Measurements from ENCODE around the gene DNAJC5. TPM values are rescaled to one million over a fixed set of nuclear protein-coding genes. Genes with fewer than 3 reads are reported as not detected.

DNAJC5 gene
- total and polyA plus RNA-seq, 2 experiments from 2014 or later = 7.1 to 33.5 TPM

DNA sequence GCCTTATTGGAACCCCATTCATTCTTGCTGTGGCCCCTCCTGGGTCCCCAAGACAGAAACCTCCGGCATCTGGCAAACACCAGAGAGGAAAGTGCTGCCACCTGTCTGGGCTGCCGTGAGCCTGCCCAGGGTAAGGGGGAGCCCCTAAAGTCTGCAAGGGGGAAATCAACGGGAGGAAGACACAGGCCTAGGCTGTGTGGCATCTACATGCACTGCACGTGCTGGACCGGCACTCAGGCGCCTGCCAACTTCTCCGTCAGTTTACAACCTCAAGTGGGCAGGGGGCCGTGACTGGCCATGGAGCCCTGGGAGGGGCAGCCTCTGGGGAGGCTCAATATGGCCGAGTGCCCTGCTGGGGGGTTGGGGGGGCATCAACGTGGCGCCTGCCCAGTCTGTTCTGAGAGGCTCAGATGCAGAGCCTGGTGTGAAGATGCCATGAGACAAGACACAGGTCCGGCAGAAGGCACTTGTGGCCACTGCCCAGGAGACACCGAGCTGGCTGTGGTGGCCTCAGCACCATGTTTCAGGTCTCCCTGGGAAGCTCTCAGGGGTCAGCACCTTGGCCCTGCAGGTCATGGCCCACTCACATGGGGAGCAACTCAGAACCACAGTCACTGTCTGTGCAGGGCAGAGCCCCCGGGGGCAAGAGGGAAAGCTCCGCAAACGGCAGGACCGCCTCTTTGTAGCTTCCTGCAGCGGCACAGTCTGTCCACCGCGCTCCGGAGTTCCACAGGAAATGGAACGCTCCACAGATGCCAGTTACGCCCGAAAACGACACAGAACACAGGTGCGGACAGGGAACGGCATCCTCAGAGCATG, 52.9 kb downstream of the DNAJC5 start:
- Histone ChIP-seq H3K36me3 (ENCODE audit: insufficient read depth) (no peaks in the 10 kb centered on the region), H2AFZ (no peak overlapping the region), H3K4me1 (ENCODE audit: insufficient read depth) (peaks cover 16% of the 10 kb centered on the region; the same call in 1 of the 2 replicates), H3K79me2 (replicated peaks; ENCODE audit: insufficient read depth) (peaks cover 59% of the 10 kb centered on the region), H3F3A (replicated peaks; ENCODE audit: low read depth) (peaks cover 21% of the 10 kb centered on the region), H3K4me2 (no peak overlapping the region), H4K20me1 (replicated peaks; ENCODE audit: insufficient read depth) (peaks cover 11% of the 10 kb centered on the region), H3K27ac (ENCODE audit: low read depth) (no peak overlapping the region), H3K4me3 (no peak overlapping the region), H3K9me2 (ENCODE audit: insufficient read depth) (no peaks in the 10 kb centered on the region), H3K27me3 (ENCODE audit: insufficient read depth) (no peaks in the 10 kb centered on the region)
- Mint-ChIP-seq H3K9me3 (peaks cover 8% of the 10 kb centered on the region; the same call in 1 of the 3 replicates), H3K36me3 (ENCODE audit: low read depth) (peaks cover 20% of the 10 kb centered on the region), H3K27me3 (ENCODE audit: insufficient read depth, low read depth, poor library complexity) (peaks cover 24% of the 10 kb centered on the region), H3K4me3 (no peak overlapping the region; the same call in 2 of the 3 replicates), H3K4me1 (peaks cover 20% of the 10 kb centered on the region), H3K27ac (0 out of 2 replicates have a peak overlapping the region, but pooled peaks have one; percentile 59)
- no peak for DNase-seq (ENCODE audit: low spot score)
- no peak for ATAC-seq
- no peak for TF ChIP-seq JUNB (IDR thresholded peaks at IDR 0.05; ENCODE audit: unreplicated experiment)
- TF ChIP-seq, protein P1, sequence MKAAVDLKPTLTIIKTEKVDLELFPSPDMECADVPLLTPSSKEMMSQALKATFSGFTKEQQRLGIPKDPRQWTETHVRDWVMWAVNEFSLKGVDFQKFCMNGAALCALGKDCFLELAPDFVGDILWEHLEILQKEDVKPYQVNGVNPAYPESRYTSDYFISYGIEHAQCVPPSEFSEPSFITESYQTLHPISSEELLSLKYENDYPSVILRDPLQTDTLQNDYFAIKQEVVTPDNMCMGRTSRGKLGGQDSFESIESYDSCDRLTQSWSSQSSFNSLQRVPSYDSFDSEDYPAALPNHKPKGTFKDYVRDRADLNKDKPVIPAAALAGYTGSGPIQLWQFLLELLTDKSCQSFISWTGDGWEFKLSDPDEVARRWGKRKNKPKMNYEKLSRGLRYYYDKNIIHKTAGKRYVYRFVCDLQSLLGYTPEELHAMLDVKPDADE (IDR thresholded peaks at IDR 0.05) = no peak
- no peak for TF ChIP-seq ZNF331 (CRISPR knock-in tag; IDR thresholded peaks at IDR 0.05; ENCODE audit: low read depth)
- no peak for TF ChIP-seq STAT1 (IDR thresholded peaks at IDR 0.05; ENCODE audit: unreplicated experiment)
- no peak for TF ChIP-seq EZH2 (IDR thresholded peaks at IDR 0.05; ENCODE audit: low read depth, unreplicated experiment)
- TF ChIP-seq CREB1 (CRISPR knock-in tag; IDR thresholded peaks at IDR 0.05; ENCODE audit: low read depth) = no peak
- TF ChIP-seq POLR2AphosphoS5 (IDR thresholded peaks at IDR 0.05; ENCODE audit: low read depth) = no peak
- TF ChIP-seq, protein P2, sequence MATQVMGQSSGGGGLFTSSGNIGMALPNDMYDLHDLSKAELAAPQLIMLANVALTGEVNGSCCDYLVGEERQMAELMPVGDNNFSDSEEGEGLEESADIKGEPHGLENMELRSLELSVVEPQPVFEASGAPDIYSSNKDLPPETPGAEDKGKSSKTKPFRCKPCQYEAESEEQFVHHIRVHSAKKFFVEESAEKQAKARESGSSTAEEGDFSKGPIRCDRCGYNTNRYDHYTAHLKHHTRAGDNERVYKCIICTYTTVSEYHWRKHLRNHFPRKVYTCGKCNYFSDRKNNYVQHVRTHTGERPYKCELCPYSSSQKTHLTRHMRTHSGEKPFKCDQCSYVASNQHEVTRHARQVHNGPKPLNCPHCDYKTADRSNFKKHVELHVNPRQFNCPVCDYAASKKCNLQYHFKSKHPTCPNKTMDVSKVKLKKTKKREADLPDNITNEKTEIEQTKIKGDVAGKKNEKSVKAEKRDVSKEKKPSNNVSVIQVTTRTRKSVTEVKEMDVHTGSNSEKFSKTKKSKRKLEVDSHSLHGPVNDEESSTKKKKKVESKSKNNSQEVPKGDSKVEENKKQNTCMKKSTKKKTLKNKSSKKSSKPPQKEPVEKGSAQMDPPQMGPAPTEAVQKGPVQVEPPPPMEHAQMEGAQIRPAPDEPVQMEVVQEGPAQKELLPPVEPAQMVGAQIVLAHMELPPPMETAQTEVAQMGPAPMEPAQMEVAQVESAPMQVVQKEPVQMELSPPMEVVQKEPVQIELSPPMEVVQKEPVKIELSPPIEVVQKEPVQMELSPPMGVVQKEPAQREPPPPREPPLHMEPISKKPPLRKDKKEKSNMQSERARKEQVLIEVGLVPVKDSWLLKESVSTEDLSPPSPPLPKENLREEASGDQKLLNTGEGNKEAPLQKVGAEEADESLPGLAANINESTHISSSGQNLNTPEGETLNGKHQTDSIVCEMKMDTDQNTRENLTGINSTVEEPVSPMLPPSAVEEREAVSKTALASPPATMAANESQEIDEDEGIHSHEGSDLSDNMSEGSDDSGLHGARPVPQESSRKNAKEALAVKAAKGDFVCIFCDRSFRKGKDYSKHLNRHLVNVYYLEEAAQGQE (IDR thresholded peaks at IDR 0.05; ENCODE audit: unreplicated experiment) = no peak
- no peak for TF ChIP-seq EZH2phosphoT487 (IDR thresholded peaks at IDR 0.05; ENCODE audit: unreplicated experiment)
